Pancreas (tissue), 10 donors: ENCODE data around the gene SBK3. TPM values are rescaled to one million over a fixed set of nuclear protein-coding genes. Genes with fewer than 3 reads are reported as not detected.

ENCODE experiments used
- ATAC-seq, 4 donors: fragments of 200-7000 bp; cut with Tn5 transposase; one replicate each; pipeline versions ENCODE4 v1.8.0 to v1.9.1; 2020; ENCODE audit warnings: mild to moderate bottlenecking in 4 of 4, moderate library complexity in 4 of 4
- DNase-seq, 6 donors: peaks; one replicate each; pipeline ENCODE4 v3.0.0-alpha.2; 2020
- FAIRE-seq: peaks from 2 replicates; lab custom pipeline; 2012; peaks lifted over from hg19 to GRCh38; lab: Jason Lieb, UNC
- H3K27ac ChIP-seq, 4 donors: fragments of 200-600 bp; sonication (generic); 1 replicate in 3 of 4; 2 replicates in 1 of 4; pipeline versions ENCODE4 v1.5.0 to v1.8.0; 2020
- H3K27me3 ChIP-seq, 4 donors: fragments of 200-600 bp; one replicate each; pipeline ENCODE4 v1.8.0; 2021
- H3K36me3 ChIP-seq, 3 donors: fragments of 200-600 bp; sonication (generic) in 1 of 3; one replicate each; pipeline versions ENCODE4 v1.5.0 to v1.8.0; 2020 to 2021
- H3K4me1 ChIP-seq, 3 donors: fragments of 200-600 bp; one replicate each; pipeline ENCODE4 v1.8.0; 2021
- H3K4me3 ChIP-seq, 4 donors: fragments of 200-600 bp; sonication (generic) in 2 of 4; one replicate each; pipeline versions ENCODE4 v1.5.0 to v1.8.0; 2020 to 2021
- H3K9me3 ChIP-seq, 4 donors: fragments of 200-600 bp; one replicate each; pipeline ENCODE4 v1.8.0; 2021
- WGBS, 2 donors: extraction: QIAGEN DNeasy Blood & Tissue Kit; methylation state at CpG; one replicate each; pipeline ENCODE4 v1.1.7; 2013; 5-methylcytosine and 5-hydroxymethylcytosine counted together
- intact Hi-C, 3 donors: fragments of 100-400 bp; cut with DNase I; formaldehyde crosslinking; loops; one replicate each; pipeline versions ENCODE4 v1.11.1 to v1.14.2; 2022
- polyA plus RNA-seq, 2 donors: library from polyadenylated mRNA; stranded (reverse); fragments of 200-250 nt; gene quantifications; one replicate each; pipeline ENCODE4 v1.2.3, GENCODE V29; 2013
- total RNA-seq, 6 donors: library from RNA; stranded (reverse); fragmentation: NEBNext Ultra II Directional in 4 of 6; extraction: Animal tissue kit (Norgen Biotek cat#: 25700) in 4 of 6; gene quantifications; one replicate each; pipeline versions ENCODE4 v1.2.1 to v1.2.4, GENCODE V29; 2021 to 2023
- TF ChIP-seq, protein P1 (sequence below), 4 donors: fragments of 200-600 bp; sonication (generic) in 3 of 4; IDR thresholded peaks; one replicate each; pipeline versions ENCODE4 v1.5.0 to v1.8.0; 2021; ENCODE audit warnings: antibody characterized with exemption in 4 of 4
- donor health status: healthy with polysubstance abuse.
- donor health status: DM: no; HTN: no; CAD: no; lungs with moderate emphysema.
- donor health status: DM: no; HTN: no; CAD: no.
- donor health status: control.
- donor health status: control.
- donor health status: Bipolar disorder and iron deficiency.
- donor health status: DM: yes; HTN: yes; CAD: no.
- donor health status: DM: no; HTN: no; CAD: no.
- donor health status: DM: no; HTN: no; CAD: no.
- donor health status: DM: yes; HTN: yes; CAD: no.

SBK3 gene
- total and polyA plus RNA-seq, 8 donors: 0.11 to 0.28 (median 0.18) TPM; not detected in 4

DNA sequence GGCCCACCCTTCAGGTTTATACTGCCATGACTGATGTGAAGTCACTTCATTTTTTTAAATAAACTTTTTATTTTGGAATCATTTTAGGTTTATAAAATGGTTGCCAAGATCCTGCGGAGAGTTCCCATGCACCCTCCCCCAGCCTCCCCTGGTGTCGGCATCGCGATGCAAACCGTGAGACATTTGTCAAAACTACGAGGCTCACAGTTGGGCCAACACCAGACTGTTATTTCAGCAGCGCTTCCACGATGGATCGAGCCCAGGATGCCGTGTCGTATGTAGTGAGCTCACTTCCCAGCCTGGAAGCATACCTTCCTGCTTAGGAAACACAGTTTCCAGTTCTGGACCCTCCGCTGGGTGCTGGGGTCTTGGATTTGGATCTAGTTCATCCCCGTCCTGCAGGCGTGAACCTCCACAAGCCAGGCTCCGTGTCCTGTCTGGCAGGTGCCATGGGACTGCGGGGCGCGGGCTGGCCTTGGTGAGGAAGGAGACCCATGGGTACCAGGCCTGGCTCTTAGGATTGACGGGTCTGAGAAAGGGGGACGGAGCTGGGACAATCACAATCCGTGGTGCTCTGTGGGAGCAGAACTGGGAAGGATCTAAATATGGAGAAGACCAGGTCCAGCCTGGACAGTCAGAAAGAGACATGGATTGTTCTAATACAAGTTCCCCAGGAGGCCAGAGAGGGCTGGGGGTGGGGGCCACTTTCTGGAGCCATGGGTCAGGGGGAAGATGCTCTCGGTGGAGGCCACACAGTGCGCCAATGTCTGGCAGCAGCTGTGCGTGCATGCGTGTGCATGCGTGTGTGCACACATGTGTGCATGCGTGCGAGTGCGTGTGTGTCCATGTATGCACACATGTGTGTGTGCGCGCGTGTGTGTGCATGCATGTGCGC is 6.0 kb downstream of the SBK3 start:
- ATAC-seq: no peak
- Histone ChIP-seq H3K4me3 (no peak overlapping the region), H3K27me3 (no peaks in the 10 kb centered on the region), H3K9me3 (no peaks in the 10 kb centered on the region), H3K27ac (no peak overlapping the region), H3K36me3 (no peaks in the 10 kb centered on the region), H3K4me1 (no peaks in the 10 kb centered on the region)
- TF ChIP-seq, protein P1, sequence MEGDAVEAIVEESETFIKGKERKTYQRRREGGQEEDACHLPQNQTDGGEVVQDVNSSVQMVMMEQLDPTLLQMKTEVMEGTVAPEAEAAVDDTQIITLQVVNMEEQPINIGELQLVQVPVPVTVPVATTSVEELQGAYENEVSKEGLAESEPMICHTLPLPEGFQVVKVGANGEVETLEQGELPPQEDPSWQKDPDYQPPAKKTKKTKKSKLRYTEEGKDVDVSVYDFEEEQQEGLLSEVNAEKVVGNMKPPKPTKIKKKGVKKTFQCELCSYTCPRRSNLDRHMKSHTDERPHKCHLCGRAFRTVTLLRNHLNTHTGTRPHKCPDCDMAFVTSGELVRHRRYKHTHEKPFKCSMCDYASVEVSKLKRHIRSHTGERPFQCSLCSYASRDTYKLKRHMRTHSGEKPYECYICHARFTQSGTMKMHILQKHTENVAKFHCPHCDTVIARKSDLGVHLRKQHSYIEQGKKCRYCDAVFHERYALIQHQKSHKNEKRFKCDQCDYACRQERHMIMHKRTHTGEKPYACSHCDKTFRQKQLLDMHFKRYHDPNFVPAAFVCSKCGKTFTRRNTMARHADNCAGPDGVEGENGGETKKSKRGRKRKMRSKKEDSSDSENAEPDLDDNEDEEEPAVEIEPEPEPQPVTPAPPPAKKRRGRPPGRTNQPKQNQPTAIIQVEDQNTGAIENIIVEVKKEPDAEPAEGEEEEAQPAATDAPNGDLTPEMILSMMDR (IDR thresholded peaks at IDR 0.05): no peak
- intact Hi-C loops: no loop called here
- DNase-seq: no peak
- WGBS, 2 donors: 73 to 78% methylated on average over 33 of the region's 33 CpGs
- no peak for FAIRE-seq

DNA sequence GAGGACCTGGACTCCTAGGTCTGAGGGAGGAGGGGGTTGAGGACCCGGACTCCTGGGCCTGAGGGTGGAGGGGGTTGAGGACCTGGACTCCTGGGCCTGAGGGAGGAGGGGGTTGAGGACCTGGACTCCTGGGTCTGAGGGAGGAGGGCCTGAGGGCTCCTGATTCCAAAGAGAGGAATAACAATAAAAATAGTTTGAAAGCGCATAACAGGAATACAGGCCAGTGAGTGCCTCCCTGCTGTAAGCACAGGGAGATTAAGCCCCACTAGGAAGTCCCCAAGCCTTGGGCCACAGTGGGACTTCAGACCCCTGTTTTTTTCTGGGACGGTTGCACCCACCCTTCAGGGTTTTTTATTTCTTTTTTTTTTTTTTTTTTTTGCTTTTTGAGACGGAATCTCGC is 7.2 kb downstream of the SBK3 start:
- DNase-seq: no peak
- no peak for FAIRE-seq
- TF ChIP-seq, protein P1 (IDR thresholded peaks at IDR 0.05): no peak
- Histone ChIP-seq H3K4me3 (no peak overlapping the region), H3K9me3 (no peaks in the 10 kb centered on the region), H3K36me3 (no peaks in the 10 kb centered on the region), H3K4me1 (no peaks in the 10 kb centered on the region), H3K27ac (no peak overlapping the region), H3K27me3 (no peaks in the 10 kb centered on the region)
- WGBS, 2 donors: 77 to 89% methylated on average over 5 of the region's 5 CpGs
- no peak for ATAC-seq
- intact Hi-C loops: no loop called here

DNA sequence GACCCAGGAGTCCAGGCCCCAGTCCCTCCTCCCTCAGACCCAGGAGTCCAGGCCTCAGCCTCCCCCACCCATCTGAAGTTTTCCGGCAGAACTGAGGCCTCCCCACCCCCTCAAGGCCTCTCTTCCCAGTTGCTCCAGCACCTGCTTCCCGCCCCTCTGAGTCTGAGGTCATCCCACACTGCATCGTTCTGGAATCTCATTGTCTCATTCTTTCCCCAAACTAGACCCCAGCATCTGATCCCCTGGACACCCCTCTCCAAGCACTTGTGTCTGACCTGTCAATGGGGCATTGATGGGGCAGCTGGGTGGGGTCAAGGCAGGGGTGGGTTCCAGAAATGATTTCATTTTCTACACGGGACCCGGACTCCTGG is 7.6 kb downstream of the SBK3 start:
- Histone ChIP-seq H3K4me1 (no peaks in the 10 kb centered on the region), H3K27ac (no peak overlapping the region), H3K4me3 (no peak overlapping the region), H3K36me3 (no peaks in the 10 kb centered on the region), H3K9me3 (no peaks in the 10 kb centered on the region), H3K27me3 (no peaks in the 10 kb centered on the region)
- no peak for ATAC-seq
- no peak for DNase-seq
- FAIRE-seq: no peak
- TF ChIP-seq, protein P1 (IDR thresholded peaks at IDR 0.05): no peak
- 59 to 78% methylated on average over 5 of the region's 5 CpGs for WGBS, 2 donors
- intact Hi-C loops: no loop called here

DNA sequence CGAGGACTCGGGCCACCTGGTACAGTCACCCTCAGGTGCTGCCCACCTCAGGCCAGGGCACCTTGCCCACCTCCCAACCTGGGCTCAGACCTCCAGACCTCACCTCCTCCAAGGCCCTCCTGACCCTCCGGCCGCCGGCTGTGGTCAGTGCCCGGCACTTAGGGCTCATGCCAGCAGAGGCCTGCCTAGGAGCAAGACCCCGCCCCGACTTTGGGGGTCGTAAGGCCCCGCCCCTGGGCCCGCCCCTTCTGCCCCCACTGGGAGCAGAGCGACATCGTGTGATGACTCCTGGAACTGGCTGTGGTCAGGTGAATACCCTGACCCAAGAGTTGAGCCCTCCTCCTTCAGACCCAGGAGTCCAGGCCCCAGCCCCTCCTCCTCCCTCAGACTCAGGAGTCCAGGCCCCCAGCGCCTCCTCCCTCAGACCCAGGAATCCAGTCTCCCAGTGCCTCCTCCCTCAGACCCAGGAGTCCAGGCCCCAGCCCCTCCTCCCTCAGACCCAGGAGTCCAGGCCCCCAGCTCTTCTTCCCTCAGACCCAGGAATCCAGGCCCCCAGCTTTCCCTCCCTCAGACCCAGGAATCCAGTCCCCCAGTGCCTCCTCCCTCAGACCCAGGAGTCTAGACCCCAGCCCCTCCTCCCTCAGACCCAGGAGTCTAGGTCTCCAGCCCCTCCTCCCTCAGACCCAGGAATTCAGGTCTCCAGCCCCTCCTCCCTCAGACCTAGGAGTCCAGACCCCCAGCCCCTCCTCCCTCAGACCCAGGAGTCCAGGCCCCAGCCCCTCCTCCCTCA is 8.2 kb downstream of the SBK3 start, which contains the start of gene SBK2:
TSS of gene SBK2 (minus strand) at position 183 of the 790 bp plus-strand sequence. CDS start 839 bp downstream, outside the sequence.
- ATAC-seq: peak in 1 of 4 donors; percentile 12
- DNase-seq: no peak
- H3K27me3 ChIP-seq: no peaks in the 10 kb centered on the region

More for the DNA sequence above, 8.2 kb downstream of the SBK3 start, which contains the start of gene SBK2:
- no peak within 1 kb of the TSS for H3K4me3 ChIP-seq
- intact Hi-C loops: no loop called here
- 18 to 21% methylated on average over 14 of the region's 14 CpGs for WGBS, 2 donors
- no peaks in the 10 kb centered on the region for H3K4me1 ChIP-seq
- H3K9me3 ChIP-seq: no peaks in the 10 kb centered on the region
- no peak for FAIRE-seq
- H3K27ac ChIP-seq: no peak within 1 kb of the TSS
- H3K36me3 ChIP-seq: no peaks in the 10 kb centered on the region
- TF ChIP-seq, protein P1 (IDR thresholded peaks at IDR 0.05): no peak
